ENCODE results near the gene VSTM2B. TPM values are rescaled to one million over a fixed set of nuclear protein-coding genes. Genes with fewer than 3 reads are reported as not detected.

VSTM2B gene
- total RNA-seq, 1 donor from 2014 or later: 0.18 TPM

DNA sequence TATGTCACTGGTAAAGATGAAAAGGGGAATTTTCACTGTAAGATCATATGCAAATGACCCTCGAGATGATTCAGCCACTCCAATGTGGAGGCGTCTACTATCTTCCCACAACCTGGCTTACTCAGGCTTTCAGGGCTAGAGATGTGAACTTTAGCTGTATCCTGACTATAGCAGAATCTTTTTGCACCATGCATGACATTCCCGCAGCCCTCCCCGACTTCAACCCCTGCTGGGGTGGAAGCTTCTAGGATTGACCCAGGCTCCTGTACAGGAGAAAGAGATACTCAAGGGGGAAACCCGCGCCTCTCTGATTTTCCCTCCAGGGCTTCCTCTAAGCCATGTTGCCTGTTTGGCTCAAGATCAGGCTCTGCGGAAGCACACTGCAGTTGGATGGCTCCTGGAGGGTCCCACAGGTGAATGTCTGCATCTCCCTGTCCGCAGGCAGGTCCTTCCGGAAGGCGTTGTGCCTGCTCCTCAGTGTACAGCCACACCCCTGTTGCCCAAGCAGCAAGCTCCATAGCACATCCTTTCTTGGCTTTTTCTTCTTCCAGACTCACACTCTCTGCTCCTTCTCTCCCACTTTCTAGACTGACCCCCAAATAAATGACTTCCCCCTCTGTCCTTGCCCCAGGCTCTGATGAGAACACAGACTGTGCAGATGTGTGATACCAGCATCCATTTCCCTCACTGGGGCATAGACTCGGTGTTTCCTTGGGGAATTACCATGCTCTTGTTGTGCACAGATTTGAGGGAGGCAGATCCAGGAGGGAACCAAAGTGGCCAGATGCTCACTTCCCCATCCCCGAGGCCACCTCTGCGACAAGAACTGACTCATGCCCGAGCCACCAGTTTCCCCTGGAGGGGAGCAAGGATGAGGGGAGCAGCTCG is 51.2 kb downstream of the VSTM2B start:
- H3K27me3 Mint-ChIP-seq (ENCODE audit: unreplicated experiment): peaks cover 11% of the 10 kb centered on the region
- no peak for DNase-seq (ENCODE audit: low spot score)
- no peaks in the 10 kb centered on the region for H3K9me3 Mint-ChIP-seq (ENCODE audit: unreplicated experiment)
- H3K36me3 Mint-ChIP-seq (ENCODE audit: low read depth, unreplicated experiment): no peaks in the 10 kb centered on the region
- no peak overlapping the region for H3K27ac Mint-ChIP-seq (ENCODE audit: unreplicated experiment)
- no peak overlapping the region for H3K4me3 Mint-ChIP-seq (ENCODE audit: unreplicated experiment)
- H3K4me1 Mint-ChIP-seq (ENCODE audit: unreplicated experiment): no peaks in the 10 kb centered on the region
- TF ChIP-seq, protein P1, sequence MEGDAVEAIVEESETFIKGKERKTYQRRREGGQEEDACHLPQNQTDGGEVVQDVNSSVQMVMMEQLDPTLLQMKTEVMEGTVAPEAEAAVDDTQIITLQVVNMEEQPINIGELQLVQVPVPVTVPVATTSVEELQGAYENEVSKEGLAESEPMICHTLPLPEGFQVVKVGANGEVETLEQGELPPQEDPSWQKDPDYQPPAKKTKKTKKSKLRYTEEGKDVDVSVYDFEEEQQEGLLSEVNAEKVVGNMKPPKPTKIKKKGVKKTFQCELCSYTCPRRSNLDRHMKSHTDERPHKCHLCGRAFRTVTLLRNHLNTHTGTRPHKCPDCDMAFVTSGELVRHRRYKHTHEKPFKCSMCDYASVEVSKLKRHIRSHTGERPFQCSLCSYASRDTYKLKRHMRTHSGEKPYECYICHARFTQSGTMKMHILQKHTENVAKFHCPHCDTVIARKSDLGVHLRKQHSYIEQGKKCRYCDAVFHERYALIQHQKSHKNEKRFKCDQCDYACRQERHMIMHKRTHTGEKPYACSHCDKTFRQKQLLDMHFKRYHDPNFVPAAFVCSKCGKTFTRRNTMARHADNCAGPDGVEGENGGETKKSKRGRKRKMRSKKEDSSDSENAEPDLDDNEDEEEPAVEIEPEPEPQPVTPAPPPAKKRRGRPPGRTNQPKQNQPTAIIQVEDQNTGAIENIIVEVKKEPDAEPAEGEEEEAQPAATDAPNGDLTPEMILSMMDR (IDR thresholded peaks at IDR 0.05; ENCODE audit: unreplicated experiment): no peak

- TF ChIP-seq, protein P1 (IDR thresholded peaks at IDR 0.05; ENCODE audit: unreplicated experiment): no peak
These were observed 51.8 kb downstream of the VSTM2B start for GRCh38 chr19:29577649-29577963.

DNA sequence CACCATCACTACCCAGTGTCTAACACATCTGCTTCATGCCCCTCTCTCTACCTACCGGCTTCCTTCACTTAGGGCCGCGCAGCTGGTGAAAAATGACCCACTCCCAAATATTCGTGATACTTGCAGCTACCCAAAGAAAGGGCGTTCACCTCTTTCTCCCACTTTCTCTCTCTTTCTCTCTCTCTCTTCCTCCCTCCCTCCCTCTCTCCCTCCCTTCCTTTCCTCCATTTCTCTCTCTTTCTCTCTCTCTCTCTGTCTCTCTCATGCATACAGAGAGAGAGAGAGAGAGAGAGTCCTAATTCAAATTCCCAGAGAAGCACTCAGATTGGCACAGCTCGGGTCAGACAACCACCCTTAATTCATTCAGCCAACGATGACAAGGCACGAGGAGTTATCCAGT is 52.6 kb downstream of the VSTM2B start:
- peaks cover 11% of the 10 kb centered on the region for H3K27me3 Mint-ChIP-seq (ENCODE audit: unreplicated experiment)
- no peaks in the 10 kb centered on the region for H3K9me3 Mint-ChIP-seq (ENCODE audit: unreplicated experiment)
- H3K4me1 Mint-ChIP-seq (ENCODE audit: unreplicated experiment): no peaks in the 10 kb centered on the region
- H3K4me3 Mint-ChIP-seq (ENCODE audit: unreplicated experiment): no peak overlapping the region
- TF ChIP-seq, protein P1 (IDR thresholded peaks at IDR 0.05; ENCODE audit: unreplicated experiment): no peak
- H3K36me3 Mint-ChIP-seq (ENCODE audit: low read depth, unreplicated experiment): no peaks in the 10 kb centered on the region
- H3K27ac Mint-ChIP-seq (ENCODE audit: unreplicated experiment): no peak overlapping the region
- DNase-seq (ENCODE audit: low spot score): no peak

More at GRCh38 chr19:29577649-29577963, 51.8 kb downstream of the VSTM2B start:
- Mint-ChIP-seq H3K4me3 (ENCODE audit: unreplicated experiment) (no peak overlapping the region), H3K4me1 (ENCODE audit: unreplicated experiment) (no peaks in the 10 kb centered on the region), H3K36me3 (ENCODE audit: low read depth, unreplicated experiment) (no peaks in the 10 kb centered on the region), H3K27me3 (ENCODE audit: unreplicated experiment) (peaks cover 11% of the 10 kb centered on the region), H3K27ac (ENCODE audit: unreplicated experiment) (no peak overlapping the region), H3K9me3 (ENCODE audit: unreplicated experiment) (no peaks in the 10 kb centered on the region)
- no peak for DNase-seq (ENCODE audit: low spot score)

GRCh38 chr19:29579308-29579910 is 53.6 kb downstream of the VSTM2B start:
- TF ChIP-seq, protein P1 (IDR thresholded peaks at IDR 0.05; ENCODE audit: unreplicated experiment): no peak
- no peaks in the 10 kb centered on the region for H3K4me1 Mint-ChIP-seq (ENCODE audit: unreplicated experiment)
- H3K27ac Mint-ChIP-seq (ENCODE audit: unreplicated experiment): no peak overlapping the region
- H3K4me3 Mint-ChIP-seq (ENCODE audit: unreplicated experiment): no peak overlapping the region
- H3K27me3 Mint-ChIP-seq (ENCODE audit: unreplicated experiment): peaks cover 11% of the 10 kb centered on the region
- no peak for DNase-seq (ENCODE audit: low spot score)
- no peaks in the 10 kb centered on the region for H3K36me3 Mint-ChIP-seq (ENCODE audit: low read depth, unreplicated experiment)
- no peaks in the 10 kb centered on the region for H3K9me3 Mint-ChIP-seq (ENCODE audit: unreplicated experiment)

- H3K4me1 Mint-ChIP-seq (ENCODE audit: unreplicated experiment): no peaks in the 10 kb centered on the region
These were observed 55.6 kb downstream of the VSTM2B start for GRCh38 chr19:29581398-29581797.

More at GRCh38 chr19:29581398-29581797, 55.6 kb downstream of the VSTM2B start:
- Mint-ChIP-seq H3K9me3 (ENCODE audit: unreplicated experiment) (no peaks in the 10 kb centered on the region), H3K27me3 (ENCODE audit: unreplicated experiment) (peaks cover 8% of the 10 kb centered on the region), H3K4me3 (ENCODE audit: unreplicated experiment) (no peak overlapping the region), H3K36me3 (ENCODE audit: low read depth, unreplicated experiment) (no peaks in the 10 kb centered on the region), H3K27ac (ENCODE audit: unreplicated experiment) (no peak overlapping the region)
- TF ChIP-seq, protein P1 (IDR thresholded peaks at IDR 0.05; ENCODE audit: unreplicated experiment): no peak
- DNase-seq (ENCODE audit: low spot score): no peak
